Activated CD8-positive, alpha-beta memory T cell treated with anti-CD3 and anti-CD28 coated beads for 1 hour (primary cell): ENCODE data around the gene JAK1.
"Not testable (repeated sequence)": the region's sequence is repeated elsewhere in the genome, so short reads cannot be mapped to it uniquely, and the experiment has no call there.

Experiments used
- DNase-seq, 2 donors: peaks; one replicate each; pipeline ENCODE4 v3.0.0-alpha.2; 2020; ENCODE audit warnings: low read depth in 1 of 2; ENCODE audit errors: extremely low read depth in 1 of 2

The JAK1 gene

DNA sequence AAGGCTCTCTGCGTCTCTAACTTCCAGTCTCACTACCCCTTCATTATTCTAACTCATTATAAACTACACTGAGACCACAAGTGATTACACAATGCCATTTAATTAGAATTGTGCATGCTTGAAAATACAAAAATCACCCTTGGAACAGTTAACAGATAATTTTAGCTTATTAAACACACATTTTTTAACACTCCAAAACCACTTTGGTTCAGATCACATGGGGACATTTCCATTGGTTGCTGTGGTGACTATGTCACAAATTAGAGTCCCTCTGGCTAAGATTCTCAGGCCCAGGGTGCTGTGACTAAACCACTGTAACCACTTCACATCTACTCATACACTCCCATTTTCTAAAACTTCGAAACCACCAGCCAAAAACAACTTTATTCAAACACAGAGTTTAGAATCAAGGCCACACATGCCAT lies 43.0 kb downstream of the JAK1 start:
- no peak for DNase-seq

DNA sequence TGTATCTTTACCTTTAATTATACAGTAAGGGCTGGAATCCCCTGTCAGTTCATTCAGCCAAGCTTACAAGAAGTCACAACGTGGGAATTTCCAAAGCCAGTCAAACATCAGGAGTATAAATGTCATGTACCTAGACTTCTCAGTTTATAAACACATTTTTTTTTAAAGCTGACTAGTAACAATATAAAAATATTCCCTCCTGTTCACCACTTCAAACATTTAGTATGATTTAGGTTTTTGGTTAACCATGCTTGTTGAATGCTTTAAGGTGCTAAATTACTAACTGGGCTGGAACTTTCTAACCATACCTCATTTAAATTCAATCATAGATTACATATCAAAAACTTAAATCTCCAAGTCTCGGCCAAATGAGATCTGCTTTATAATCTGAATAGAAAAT lies 44.0 kb downstream of the JAK1 start:
- no peak for DNase-seq

DNA sequence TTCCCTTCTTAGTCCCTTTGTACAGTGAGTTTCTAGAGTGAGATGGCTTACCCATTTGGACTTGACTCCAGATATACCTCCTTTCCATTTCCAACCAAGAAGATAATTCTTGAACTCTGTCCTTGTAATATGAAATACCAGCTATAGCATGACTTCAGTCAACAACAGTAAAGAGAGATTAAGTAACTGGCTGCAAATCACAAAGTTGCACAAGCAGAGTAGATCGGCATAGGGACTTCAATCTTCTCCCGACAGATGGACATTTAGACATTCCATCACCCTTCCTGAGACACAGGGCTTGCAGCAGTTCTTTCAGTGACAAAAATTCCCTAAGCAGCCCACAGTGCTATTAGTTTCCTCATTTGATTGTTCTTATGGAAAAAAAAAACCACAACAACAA lies 44.6 kb downstream of the JAK1 start:
- DNase-seq = no peak

DNA sequence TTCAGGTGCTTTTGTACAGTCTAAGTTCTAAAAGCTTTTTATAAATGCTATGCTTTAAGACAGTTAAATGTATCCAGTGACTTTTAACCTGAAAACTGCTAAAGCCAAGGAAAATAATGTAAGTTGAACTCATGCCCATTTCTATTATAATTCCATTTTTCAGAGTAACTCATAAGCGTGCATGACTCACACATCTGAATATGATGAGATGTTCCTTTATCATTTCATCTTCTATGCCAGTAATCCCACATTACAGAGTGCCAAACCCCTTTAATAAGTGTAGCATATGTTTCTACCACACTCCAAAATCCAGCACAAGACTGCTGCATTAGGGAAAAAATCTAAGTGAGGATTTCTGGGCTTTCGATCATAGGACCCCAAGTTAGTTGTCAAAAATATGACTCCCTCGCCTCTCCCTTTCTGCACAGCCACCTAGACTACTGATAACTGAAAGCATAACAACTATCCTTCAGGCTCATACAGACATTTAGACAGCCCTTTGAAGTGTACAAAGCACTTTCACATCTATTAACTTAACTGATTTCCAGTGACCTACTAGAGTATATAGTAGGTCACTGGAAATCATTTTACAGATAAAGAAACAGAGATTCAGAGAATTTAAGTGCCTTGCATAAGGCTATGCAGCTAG lies 45.3 kb downstream of the JAK1 start:
- DNase-seq = no peak

DNA sequence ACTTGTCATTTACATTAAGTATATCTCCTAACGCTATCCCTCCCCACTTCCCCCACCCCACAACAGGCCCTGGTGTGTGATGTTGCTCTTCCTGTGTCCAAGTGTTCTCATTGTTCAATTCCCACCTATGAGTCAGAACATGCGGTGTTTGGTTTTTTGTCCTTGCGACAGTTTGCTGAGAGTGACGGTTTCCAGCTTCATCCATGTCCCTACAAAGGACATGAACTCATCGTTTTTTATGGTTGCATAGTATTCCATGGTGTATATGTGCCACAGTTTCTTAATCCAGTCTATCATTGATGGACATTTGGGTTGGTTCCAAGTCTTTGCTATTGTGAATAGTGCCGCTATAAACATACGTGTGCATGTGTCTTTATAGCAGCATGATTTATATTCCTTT lies 47.2 kb downstream of the JAK1 start:
- DNase-seq = not testable (repeated sequence)

DNA sequence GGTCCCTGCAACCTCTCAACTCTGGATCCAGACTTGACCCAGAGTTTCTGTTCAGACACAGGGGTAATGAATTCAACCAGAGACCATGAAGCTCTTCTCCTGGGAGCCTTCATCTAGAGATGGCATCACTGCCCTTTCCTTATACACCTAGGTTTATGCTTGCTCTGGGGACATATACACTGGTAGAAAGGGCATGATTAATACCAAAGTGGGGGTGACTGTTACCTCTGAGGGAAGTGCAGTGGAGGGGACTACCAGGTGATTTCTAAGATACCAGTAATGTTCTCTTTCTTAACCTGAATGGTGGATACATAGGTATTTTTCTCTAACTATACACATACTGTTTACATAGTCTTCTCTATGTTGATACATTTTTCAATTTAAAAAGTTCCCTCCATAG lies 48.4 kb downstream of the JAK1 start:
- no peak for DNase-seq

DNA sequence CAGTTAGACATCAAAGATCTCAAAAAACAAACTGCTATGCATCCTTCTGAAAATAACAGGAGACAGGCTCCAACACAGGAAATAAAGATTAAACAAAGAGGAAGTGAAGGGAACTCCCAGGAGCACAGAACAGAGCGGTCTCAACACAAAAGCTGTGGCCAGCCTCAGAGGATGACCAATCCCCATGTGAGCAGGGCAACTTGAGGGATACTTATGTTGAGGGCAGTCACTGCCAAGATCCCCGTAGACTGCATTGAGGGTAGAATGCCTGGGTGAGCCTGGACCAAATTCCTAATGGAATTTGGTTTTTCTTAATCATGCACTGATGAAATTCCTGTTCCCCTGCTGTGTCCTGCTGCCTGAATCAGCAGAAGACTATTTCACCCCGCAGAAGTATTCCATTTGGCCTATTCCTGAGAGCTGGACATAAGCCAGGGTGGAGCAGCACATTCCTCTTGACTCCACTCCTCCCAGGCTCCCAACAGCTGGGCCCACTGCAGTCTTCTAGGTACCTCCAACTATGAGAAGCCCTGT lies 49.0 kb downstream of the JAK1 start:
- no peak for DNase-seq

DNA sequence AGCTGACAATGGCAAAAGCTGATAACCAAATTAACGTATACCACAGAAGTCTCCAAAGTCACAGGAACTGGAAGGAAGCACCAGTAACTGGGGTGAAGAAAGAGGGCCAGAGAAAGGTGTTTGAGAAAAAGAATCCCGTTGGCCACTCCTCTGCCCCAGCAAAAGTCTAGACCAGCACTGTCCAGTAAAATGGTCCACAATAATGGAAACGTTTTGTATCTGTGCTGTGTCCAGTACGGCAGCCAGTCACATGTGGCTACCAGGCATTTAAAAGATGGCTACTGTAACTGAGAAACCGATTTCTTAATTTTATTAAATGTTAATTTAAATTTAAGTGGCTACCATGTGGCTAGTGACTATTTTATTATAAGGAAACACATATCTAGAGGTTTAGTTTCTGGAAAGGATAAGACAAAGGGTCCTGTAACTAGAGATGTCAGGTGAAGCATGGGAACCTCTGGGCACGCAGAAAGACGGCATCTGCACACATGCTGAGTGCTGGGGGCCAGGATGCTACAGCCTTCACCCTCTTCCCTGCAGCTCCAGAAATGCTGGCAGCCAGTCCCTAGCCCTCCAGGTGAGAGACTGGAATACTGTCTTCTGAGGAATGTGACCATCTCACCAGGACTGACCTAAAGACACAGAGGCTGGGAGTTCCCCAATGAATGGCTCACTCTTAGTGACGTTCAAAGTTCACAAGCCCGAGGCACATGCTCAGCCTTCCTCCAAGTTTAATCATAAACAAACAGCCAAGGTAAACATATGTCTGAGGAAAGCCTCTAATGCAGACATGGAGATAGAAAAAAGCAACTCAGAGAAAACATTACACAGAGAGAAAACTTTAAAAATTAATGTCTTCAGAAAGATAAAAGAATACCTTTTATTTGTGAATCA lies 50.7 kb downstream of the JAK1 start:
- no peak for DNase-seq

DNA sequence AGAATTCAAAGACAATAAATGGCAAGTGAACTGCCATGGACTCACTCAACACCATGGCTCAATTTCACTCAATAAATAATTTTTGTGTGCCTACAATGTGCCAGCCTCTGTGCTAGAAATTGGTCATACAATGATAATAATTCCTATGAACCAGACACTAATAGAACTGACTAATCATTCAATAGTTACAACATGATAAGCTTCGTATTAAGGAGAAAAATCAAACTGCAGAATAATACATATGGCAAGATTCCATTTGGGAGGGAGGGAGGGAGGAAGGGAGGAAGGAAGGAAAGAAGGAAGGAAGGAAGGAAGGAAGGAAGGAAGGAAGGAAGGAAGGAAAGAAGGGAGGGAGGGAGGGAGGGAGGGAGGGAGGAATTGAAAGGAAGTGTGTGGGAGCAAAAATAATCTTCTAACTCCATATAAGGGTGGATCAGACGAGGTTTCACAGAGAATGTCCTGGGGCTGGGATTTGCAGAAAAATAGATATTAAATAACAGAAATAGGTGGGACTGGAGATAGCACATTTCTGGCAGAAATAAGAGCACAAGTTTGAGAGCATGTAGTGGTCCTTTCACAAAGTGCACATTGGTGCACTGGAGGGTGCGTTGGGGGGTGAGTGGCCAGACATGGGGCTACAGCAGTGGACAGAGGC lies 52.9 kb downstream of the JAK1 start:
- DNase-seq = no peak

DNA sequence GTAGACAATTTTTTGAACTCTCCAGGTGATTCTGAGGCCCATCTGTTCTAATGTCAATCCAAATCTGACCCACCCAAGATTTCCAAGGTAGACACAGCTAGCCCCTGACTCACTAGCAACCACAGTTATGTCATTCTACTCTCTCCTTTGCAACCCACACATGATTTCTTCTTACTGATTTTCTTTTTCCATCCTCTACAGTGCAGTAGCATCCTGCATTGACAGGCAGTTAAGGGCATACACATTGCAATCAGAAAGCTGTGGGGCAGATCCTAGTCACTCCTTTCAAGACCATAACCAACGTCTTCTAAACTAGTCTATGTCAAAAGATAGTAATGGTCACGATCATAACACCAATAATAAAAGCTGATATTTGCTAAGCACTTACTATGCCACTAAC lies 54.2 kb downstream of the JAK1 start:
- no peak for DNase-seq

DNA sequence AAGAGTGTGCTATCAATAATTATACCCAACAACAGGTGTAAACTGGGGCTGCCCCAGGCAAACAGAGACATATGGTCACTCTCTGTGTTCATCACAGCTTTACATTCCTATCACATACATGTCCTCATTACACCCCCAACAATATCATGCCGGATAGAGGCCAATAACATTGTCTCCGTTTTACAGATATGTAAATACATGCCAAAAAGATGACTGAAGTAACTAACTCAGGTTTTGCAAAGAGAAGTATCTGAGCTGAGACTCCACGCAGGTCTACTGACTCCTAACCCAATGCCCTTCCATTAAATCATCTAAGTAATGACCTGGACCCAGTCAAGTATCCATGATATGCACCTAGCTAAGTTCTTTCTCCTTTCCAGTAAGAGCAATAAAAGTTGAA lies 55.0 kb downstream of the JAK1 start:
- no peak for DNase-seq

DNA sequence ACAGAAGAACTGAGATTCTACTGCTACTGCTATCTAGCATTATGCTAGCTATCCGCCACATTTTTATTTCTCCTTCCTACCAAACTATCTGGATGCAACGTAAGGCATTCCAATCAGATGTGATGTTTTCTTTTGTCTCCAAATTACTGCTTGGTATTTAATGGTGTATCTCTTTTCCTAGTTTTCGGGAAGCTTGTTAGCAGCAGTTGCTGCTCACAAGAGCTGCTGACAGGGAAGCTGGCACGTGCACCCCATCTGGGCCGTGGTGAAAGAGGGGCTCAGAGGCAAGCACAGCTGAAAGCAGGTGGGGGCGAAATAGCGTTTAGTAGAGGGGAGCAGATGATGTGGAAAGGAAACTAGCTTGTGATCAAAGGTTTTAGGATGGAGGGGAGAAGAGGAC lies 57.3 kb downstream of the JAK1 start:
- no peak for DNase-seq

DNA sequence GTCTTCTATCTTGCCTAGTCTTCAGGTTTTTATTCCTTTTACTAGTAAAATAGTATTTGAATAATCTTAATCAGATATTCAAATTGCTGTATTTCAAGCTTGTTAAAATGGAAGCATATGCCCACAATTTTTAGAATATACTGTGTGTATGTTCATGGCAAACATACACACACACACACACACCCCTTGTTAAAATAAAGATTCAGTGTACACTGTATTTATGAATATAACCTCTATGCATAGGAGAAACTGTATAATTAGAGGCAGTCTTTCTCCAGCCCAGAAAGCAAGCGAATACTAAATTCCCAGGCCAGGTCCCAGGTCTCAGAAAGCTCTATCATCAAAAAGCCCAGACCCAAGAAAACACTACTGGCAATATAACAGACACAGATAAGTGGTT lies 57.8 kb downstream of the JAK1 start:
- no peak for DNase-seq

DNA sequence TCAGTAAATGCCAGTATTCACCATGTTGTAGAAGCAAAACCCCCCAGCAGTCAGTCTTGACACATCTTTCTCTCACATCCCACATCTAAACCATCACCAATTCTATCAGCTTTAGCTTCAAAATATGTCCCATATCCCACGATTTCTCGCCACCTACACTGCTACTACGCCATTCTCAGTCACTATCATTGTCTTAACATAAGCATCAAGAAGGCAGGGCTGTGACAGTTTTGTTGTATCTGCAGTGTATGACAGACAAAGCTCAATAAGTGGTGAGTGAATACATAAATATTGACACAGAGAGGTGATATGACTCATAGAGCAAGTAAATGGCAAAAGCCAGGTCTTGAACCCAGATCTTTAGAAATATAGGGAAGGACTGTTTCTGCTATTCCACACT lies 59.9 kb downstream of the JAK1 start:
- no peak for DNase-seq

DNA sequence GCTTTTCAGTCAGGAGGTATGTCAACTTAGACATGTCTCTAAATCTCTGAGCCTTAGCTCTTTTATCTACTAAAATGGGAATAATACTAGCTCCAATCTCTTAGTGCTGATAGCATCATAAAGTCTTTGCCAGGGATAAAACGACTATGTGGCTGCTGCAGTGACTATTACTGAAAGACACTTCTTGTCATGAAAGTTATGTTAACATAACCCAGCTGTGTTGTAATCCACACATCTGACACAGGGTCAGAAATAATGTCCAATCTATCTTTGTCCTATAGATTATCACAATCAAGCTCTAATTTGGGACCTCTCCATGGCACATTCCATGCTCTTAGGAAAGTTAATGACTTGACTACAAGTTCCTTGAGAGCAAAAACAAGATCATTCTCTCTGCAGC lies 62.8 kb downstream of the JAK1 start:
- no peak for DNase-seq

DNA sequence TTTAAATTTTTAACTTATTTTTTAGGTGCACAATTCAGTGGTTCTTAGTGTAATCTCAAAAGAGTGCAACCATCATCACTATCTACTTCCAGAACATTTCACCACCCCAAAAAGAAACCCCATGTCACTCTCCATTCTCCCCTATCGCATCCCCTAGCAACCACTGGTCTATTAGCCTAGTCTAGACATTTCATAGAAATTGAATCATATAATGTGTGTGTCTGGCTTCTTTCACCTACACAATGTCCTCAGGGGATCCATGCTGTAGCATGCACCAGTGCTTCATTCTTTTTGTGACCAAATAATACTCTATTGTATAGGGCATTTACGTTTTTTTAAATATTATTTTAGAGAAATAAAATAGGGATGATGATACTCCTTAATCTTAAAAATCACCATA lies 64.7 kb downstream of the JAK1 start:
- DNase-seq = no peak

DNA sequence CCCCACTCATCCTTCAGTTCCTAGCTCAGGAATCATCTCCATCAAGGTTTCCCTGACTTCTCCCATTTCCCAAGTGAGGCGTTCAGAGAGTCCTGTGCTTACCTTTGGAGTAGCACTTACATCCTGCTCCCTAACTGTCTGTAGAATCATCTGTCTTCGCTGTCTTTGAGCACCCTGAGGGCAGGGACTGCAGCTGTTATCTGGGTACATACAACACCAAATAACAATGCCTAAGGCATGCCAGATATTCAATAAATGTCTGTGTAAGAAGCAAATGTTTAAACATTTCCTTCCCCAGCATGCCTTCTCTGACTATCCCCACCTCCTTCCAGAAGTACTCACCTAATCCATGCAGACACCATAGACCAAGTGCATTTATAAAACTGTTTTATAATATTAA lies 65.4 kb downstream of the JAK1 start:
- no peak for DNase-seq

DNA sequence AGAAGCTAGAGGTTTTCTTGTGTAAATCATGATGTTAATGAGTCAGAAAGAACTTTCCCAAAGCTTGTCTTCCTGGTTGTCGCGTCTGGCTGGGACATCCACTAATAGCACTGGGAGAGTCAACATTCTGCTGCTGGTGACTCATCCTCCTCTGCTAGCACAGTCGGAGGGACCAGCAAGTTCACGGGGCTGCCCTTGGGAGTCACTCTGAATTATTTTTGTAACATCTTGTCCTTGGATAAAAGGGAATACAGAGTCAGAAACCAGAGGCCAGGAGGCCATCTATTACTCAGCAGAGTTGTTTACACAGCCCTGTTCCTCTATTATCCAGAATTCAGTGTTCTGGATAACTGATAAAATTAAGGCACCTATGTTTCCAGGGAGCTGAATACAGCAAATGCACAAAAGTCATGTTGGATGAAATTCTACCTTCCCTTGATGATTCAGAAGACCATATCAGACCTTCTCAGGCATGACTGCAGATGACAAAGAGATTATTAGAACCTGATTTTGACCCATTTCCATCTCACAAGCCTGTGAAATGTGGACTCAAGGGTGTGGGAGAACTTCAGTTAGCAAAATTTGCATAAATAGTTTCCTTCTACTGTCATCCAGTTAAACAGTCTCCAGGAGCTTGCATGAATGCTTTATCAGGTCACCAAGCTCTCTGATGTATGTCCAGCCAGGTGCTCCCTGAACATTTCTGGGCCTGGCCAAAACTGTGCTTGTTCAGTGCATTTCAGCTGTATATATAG lies 68.1 kb downstream of the JAK1 start:
- DNase-seq = peak in 1 of 2 donors; percentile 15

DNA sequence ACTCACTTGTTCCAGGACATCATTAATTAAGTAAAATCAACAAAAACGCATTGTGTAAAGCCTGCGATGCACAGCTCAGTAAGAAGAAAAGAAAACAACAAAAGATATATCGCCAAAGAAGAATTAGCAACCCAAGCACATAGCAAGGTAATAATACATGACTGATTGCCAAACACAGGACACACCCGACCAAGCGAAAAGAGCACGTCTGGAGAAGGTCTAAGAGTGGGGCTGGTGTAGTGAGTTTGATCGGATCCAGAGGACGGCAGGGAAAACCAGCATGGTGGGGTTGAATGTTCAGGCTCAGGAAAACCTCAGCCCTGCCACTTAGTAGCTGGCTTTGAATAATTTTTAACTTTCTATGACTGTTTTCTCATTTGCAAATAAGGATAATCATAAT lies 69.8 kb downstream of the JAK1 start:
- no peak for DNase-seq

DNA sequence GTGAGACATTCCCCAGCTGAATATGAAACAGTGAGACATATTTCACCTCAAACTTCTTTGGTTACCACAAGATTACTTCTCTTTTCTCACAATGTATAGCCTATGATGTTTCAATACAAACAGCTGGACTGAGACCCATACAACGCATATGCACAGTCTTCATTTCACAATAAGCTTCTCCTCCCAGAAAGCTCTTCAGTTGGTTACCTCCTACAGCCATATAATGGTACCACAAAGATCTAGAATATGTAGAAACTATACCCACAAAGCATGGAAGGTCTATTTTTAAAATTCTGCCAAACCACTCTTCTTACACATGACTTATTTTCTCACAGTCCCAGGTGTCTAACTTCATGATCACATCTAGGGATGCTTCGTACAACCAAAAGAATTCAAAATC lies 70.8 kb downstream of the JAK1 start:
- DNase-seq = no peak
